Measurements from ENCODE around the gene ARHGAP26. TPM values are rescaled to one million over a fixed set of nuclear protein-coding genes. Genes with fewer than 3 reads are reported as not detected.
A peak's percentile ranks its signal among the peaks of the same experiment; 100 is the strongest.

The ARHGAP26 gene
- polyA plus RNA-seq, 3 donors = 26.5 to 56.8 (median 28.7) TPM

GRCh38 chr5:142878111-142878510, 107.9 kb downstream of the ARHGAP26 start:
- Histone ChIP-seq H3K36me3 (replicated peaks in 1 of 2; ENCODE audit: control insufficient read depth in 1 of 2, insufficient read depth in 2 of 2, low read length in 2 of 2) (peaks cover 43 to 88% of the 10 kb centered on the region in 2 donors), H4K20me1 (ENCODE audit: insufficient read depth, low read length) (peaks cover 100% of the 10 kb centered on the region), H3K4me2 (replicated peaks; ENCODE audit: extremely low read depth, low read length, poor library complexity, severe bottlenecking) (no peak overlapping the region), H3K4me3 (replicated peaks in 1 of 3; ENCODE audit: low read depth in 2 of 3, low read length in 3 of 3) (no peak overlapping the region), H3K27ac (ENCODE audit: low read depth in 1 of 2, low read length in 2 of 2) (peak overlapping the region in 1 of 2 donors; percentile 17), H3K27me3 (ENCODE audit: control insufficient read depth in 2 of 2, insufficient read depth in 2 of 2, low read length in 2 of 2) (no peaks in the 10 kb centered on the region), H3K9me3 (replicated peaks in 1 of 2; ENCODE audit: control insufficient read depth in 1 of 2, insufficient read depth in 1 of 2, low read length in 2 of 2) (no peaks in the 10 kb centered on the region), H3K4me1 (ENCODE audit: control insufficient read depth in 1 of 2, insufficient read depth in 2 of 2, low read length in 2 of 2) (peaks cover 15 to 22% of the 10 kb centered on the region in 2 donors), H2AFZ (ENCODE audit: insufficient read depth, low read depth, low read length, poor library complexity, severe bottlenecking) (no peak overlapping the region), H3K79me2 (ENCODE audit: insufficient read depth, low read length) (peaks cover 47% of the 10 kb centered on the region), H3K9ac (ENCODE audit: insufficient read depth, low read length, poor library complexity, severe bottlenecking) (no peak overlapping the region)
- H3K27ac Mint-ChIP-seq = no peak overlapping the region
- no peak for TF ChIP-seq CTCF (IDR thresholded peaks at IDR 0.05)
- no peak overlapping the region for H3K4me3 Mint-ChIP-seq
- peaks cover 0 to 1% (median 0%) of the 10 kb centered on the region in 7 donors for H3K9me3 Mint-ChIP-seq
- intact Hi-C loops (cut with micrococcal nuclease) = loop anchor here in 1 of 2 donors (5.0 kb wide), 1 partner anchor 161 kb away; no protein-coding TSS in a partner anchor
- H3K27me3 Mint-ChIP-seq (ENCODE audit: low read depth in 3 of 3) = peaks cover 0 to 2% (median 0%) of the 10 kb centered on the region in 3 donors
- peaks cover 78 to 82% of the 10 kb centered on the region in 2 donors for H3K36me3 Mint-ChIP-seq
- H3K4me1 Mint-ChIP-seq = peaks cover 37% of the 10 kb centered on the region
- DNase-seq = no peak
- 91% methylated on average over 6 of the region's 7 CpGs for WGBS (ENCODE audit: insufficient coverage)

GRCh38 chr5:142878638-142879037, 108.5 kb downstream of the ARHGAP26 start:
- Mint-ChIP-seq H3K27ac (peak overlapping the region in 5 of 7 donors; percentile 36 to 76 (median 58)), H3K9me3 (peaks cover 0 to 1% (median 0%) of the 10 kb centered on the region in 7 donors), H3K36me3 (peaks cover 79 to 85% of the 10 kb centered on the region in 2 donors), H3K4me1 (peaks cover 35% of the 10 kb centered on the region), H3K4me3 (no peak overlapping the region), H3K27me3 (ENCODE audit: low read depth in 3 of 3) (peaks cover 0 to 2% (median 0%) of the 10 kb centered on the region in 3 donors)
- WGBS (ENCODE audit: insufficient coverage) = 92% methylated on average over 3 of the region's 3 CpGs
- H3K27ac ChIP-seq (ENCODE audit: low read depth in 1 of 2, low read length in 2 of 2) = peak overlapping the region in 1 of 2 donors; percentile 17
- H2AFZ ChIP-seq (ENCODE audit: insufficient read depth, low read depth, low read length, poor library complexity, severe bottlenecking) = no peak overlapping the region
- no peaks in the 10 kb centered on the region for H3K27me3 ChIP-seq (ENCODE audit: control insufficient read depth in 2 of 2, insufficient read depth in 2 of 2, low read length in 2 of 2)
- peaks cover 15 to 22% of the 10 kb centered on the region in 2 donors for H3K4me1 ChIP-seq (ENCODE audit: control insufficient read depth in 1 of 2, insufficient read depth in 2 of 2, low read length in 2 of 2)
- DNase-seq = no peak
- peaks cover 47% of the 10 kb centered on the region for H3K79me2 ChIP-seq (ENCODE audit: insufficient read depth, low read length)
- H4K20me1 ChIP-seq (ENCODE audit: insufficient read depth, low read length) = peaks cover 100% of the 10 kb centered on the region
- H3K36me3 ChIP-seq (replicated peaks in 1 of 2; ENCODE audit: control insufficient read depth in 1 of 2, insufficient read depth in 2 of 2, low read length in 2 of 2) = peaks cover 49 to 88% of the 10 kb centered on the region in 2 donors
- no peak for TF ChIP-seq CTCF (IDR thresholded peaks at IDR 0.05)
- intact Hi-C loops (cut with micrococcal nuclease) = loop anchor here in 1 of 2 donors (5.0 kb wide), 1 partner anchor 161 kb away; no protein-coding TSS in a partner anchor
- H3K4me3 ChIP-seq (replicated peaks in 1 of 3; ENCODE audit: low read depth in 2 of 3, low read length in 3 of 3) = no peak overlapping the region
- no peak overlapping the region for H3K9ac ChIP-seq (ENCODE audit: insufficient read depth, low read length, poor library complexity, severe bottlenecking)
- no peak overlapping the region for H3K4me2 ChIP-seq (replicated peaks; ENCODE audit: extremely low read depth, low read length, poor library complexity, severe bottlenecking)
- H3K9me3 ChIP-seq (replicated peaks in 1 of 2; ENCODE audit: control insufficient read depth in 1 of 2, insufficient read depth in 1 of 2, low read length in 2 of 2) = no peaks in the 10 kb centered on the region
